Urothelium cell line (cell line): Measurements from ENCODE around the gene DSTYK.
"Not testable (repeated sequence)": the region's sequence is repeated elsewhere in the genome, so short reads cannot be mapped to it uniquely, and the experiment has no call there.

Source experiments
- DNase-seq: peaks from one replicate; pipeline ENCODE4 v3.0.0; 2011; ENCODE audit warnings: low spot score, mixed read lengths
- FAIRE-seq: peaks from 2 replicates; lab custom pipeline; 2011; peaks lifted over from hg19 to GRCh38; lab: Jason Lieb, UNC

DSTYK gene

DNA sequence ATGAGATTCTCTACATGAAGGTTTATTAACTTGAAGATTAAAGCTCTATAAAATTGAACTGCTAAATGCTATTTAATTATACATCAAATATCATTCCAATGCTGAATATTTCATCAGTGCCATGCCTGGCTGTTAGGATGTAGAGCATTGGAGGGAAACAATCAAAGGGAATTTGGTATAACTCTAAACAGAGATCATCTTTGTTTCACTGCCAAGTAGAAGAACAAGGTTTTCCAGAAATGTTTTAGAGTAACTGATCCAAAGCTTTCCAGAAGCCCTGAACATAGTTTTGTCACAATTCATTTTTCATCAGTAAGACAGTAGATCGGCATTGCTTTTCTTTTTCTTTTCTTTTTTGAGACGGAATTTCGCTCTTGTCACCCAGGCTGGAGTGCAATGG lies 5.9 kb upstream of the DSTYK start:
- no peak for FAIRE-seq
- DNase-seq = no peak

DNA sequence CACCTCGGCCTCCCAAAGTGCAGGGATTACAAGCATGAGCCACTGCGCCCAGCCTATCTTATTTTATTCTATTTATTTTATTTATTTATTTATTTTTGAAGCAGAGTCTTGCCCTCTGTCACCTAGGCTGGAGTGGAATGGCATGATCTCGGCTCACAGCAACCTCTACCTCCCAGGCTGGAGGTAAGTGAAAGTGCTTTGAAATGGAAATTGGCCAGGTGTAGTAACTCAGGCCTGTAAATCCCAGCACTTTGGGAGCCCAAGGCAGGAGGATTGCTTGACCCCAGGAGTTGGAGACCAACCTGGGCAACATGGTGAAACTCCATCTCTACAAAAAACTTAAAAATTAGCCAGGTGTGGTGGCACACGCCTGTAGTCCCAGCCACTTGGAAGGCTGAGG lies 5.1 kb upstream of the DSTYK start:
- FAIRE-seq = no peak
- no peak for DNase-seq

DNA sequence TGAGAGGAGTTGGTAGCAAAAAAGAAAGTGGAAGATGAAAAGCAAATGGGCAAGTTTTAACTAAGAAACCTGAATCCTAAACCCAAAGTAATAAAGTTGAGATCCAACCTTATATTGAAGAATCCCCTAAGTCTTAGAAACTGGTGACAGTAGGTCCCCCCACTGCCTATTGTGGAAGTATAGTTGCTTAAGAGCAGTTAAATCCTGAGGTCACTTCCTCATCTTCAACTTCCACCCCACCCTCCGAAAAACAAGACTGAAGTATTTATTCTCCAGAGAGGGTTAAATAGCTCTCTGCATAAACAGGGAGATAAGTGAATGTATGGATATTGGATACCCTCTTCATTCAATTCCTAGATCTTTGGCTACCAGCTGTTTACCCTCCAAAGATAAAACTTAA lies 3.3 kb upstream of the DSTYK start:
- DNase-seq = no peak
- no peak for FAIRE-seq

DNA sequence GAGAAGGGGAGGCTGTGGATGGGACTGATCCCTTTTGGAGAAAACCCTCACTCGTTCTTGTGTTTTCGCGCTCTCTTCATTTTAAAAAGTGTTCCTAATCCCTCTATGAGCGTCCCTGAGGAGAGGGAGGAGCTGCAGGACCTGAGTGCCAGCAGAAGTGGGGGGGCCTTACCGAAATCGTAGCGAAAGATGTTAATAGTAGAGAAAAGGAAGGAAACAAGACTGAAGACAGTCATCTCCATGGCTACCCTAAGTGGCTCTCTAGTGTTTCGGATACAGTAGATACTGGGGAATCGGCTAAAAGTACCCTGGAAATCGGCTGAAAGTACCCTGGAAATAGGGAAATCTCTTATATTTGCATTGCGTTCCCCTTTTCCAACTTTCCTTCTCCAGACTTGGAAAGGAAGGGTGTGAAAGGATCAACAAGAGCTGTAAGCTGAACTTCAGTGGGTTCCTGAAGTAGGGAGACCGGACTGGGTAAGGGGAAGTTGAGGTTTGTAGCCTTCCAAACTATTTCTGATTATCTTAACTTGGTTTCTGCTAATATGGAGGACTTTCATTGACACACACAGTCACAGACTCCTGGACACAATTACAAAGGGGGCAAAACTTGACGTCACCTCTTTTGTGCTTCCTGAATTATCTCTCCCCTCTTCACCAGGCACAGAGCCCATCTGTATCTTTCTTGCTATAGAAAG lies 486 bp upstream of the DSTYK start:
- no peak for DNase-seq
- FAIRE-seq = no peak

DNA sequence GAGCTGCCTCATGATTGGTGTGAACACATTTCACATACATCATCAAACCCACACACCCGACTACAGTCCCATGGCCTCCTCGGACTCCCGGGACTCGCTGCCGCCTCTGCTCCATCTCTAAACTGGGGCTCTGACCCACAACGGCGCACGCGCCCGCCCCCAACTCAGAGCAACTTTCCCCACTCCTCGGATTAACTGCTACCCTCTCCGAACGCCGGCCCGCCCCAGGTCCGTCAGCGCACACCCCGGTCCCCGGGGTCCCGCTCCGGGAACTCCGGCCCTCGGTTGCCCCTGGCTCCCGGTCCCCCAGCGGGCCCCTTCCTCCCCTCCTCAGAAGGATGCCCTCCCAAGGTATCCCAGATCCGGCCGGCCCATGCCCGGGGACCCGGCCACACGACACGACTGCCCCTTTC lies 740 bp downstream of the DSTYK start:
- FAIRE-seq (no peak), DNase-seq (no peak)

DNA sequence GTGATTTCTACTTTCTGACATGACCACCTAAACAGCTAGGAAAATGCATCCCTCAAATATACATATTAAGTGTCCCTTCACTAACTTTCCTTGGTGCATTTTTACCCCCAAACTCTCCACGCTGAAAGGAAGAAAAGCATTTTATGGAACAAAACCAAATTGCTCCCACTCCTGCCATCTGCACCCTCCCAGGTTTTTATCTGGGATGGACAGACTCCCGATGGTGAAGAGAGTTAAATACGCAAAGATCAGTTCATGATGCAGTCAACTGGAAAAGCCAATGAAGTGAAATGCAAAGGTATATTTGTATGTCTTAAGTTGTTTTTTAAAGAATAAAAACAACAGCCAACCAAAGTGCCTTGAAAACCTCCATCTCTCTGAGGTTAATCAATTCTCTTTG lies 2.7 kb downstream of the DSTYK start:
- no peak for DNase-seq
- FAIRE-seq = no peak

DNA sequence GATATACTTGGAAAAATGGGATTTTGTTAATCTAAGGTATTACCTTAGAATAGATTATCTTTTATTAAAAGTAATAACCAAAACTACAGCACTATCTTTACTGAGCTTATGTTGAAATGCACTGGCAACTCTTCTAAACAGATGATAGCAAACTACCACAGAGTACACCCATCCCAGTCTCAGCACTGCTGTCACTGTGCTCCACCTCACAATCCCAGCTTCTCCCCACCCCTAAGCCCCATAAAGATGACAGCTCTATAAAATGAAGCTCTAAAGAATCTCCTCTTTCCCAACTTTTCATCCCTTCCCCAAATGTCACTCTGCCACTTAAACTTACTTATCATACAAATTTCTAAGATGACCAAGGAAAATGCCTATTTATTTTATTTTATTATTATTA lies 6.4 kb downstream of the DSTYK start:
- FAIRE-seq (no peak), DNase-seq (no peak)

DNA sequence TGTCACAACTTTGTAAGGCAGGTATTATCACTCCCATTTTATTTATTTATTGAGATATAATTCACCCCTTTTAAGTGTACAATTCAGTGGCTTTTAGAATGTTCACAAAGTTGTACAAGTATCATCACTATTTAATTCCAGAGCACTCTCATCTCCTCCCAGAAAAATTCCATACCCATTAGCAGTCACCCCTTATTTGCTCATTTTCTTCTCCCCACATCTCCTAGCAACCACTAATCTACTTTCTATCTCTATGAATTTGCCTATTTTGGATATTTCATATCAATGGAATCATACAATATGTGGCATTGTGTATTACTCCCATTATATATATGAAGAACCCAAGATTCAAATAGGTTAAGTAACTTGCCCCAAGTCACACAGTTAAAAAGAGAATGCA lies 7.0 kb downstream of the DSTYK start:
- DNase-seq = no peak
- no peak for FAIRE-seq

DNA sequence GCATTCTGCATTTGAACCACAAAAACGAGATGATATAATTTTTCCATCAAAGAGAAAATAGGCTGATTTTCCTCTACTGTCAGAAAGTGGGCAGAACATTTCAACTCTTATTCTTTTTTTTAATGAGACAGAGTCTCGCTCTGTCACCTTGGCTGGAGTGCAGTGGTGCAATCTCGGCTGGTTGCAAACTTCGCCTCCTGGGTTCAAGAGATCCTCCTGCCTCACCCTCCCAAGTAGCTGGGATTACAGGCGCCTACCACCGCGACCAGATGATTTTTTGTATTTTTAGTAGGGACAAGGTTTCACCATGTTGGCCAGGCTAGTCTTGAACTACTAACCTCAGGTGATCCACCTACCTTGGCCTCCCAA lies 11.6 kb downstream of the DSTYK start:
- no peak for DNase-seq
- FAIRE-seq = no peak

DNA sequence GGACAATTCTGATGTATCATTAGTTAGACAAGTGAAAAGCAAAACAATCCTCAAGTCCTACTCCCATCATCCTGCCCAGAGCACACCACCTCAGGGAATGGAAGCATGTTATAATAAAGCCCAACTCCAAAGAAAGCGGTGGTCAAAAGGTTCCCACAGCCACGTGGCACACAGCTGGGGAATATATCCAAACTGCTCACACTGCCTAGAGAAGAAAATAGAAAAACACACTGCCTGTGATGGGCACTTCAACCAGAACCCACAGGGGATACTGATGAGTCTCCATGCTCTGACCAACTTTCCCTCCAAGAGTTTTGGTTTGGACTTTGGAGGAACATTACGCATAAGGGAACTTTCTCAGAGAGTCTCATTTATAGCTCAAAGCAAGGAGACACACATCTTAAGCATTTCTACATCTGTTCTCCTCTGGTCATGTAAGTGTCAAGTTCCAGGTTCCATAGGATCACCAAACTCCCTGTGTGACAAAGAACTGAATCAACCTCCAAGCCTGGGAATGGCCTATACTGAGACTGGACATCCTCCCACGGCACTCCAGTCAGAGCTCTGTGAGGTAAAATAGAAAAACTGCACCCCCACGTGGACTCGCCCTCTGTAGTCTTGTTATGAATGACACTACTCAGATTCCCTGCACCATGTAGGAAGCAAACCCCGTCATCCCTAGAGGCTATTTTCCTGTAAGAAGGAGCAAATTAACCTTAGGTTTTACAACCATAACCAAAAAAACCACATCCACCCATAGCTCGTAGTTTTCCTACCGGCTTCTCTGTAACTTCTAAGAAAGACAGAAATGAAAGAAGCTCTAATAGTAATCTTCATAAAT lies 12.2 kb downstream of the DSTYK start:
- DNase-seq (no peak), FAIRE-seq (no peak)

DNA sequence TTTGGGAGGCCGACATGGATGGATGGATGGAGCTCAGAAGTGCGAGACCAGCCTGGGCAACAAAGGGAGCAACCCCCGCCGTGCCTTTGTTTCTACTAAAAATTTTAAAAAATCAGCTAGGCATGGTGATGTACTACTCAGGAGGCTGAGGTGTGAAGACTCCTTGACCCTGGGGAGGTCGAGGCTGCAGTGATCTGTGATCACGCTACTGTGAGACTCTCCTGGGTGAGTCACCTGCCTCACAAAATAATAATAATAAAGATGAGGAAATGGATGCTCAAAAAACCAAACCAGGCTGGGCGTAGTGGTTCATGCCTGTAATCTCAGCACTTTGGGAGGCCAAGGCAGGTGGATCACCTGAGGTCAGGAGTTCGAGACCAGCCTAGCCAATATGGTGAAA lies 19.2 kb downstream of the DSTYK start:
- no peak for FAIRE-seq
- no peak for DNase-seq

DNA sequence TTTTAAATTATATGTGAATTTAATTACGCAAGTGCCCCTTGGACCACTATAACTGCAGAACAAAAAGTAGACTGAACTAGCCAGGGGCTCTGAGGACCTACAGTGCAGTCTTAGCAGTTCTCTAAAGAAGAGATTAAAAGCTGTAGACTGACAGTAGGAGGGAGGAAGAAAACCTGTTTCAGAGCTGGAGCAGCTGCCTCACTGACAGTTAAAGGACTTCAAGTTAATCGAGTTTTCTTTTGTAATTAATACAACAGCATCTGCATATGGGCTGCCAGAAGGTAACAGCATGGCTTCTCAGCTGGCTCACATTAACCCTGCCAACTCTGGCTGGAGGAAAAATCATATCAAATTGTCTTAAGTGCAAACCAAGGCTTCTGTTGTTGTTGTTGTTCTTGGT lies 19.9 kb downstream of the DSTYK start:
- no peak for DNase-seq
- FAIRE-seq = no peak

DNA sequence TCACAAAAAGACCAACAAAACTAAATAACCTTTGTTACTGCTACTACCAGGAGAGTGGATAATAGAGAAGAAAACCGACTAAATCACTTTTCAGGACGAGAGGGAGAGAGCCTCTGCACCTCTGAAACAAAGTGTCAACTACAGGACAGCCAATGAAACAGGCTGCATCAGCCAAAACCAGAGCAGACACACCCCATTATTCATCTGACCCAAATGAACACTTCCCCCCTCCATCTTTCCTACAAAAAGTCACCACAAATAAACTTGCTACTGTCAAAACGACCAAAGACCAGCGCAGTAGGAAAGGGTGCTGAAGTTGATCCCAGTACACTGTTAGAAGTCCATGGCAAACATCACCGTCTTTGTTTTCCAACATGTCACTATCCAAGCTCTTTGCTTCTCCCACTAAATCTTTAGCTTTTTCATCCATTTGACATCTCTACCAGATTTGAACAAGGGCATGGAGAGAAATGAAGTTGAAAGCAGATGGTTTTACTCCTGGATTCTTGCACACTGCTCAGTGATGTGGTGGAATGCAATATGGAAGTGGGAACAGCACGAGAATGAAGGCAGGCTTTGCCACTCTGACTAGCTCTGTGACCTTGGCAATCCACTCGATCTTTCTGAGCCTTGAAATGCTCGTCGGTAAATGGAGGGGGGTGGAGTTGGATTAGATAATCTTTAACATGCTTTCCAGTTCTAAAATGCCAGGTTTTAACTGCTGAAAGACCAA lies 20.5 kb downstream of the DSTYK start:
- FAIRE-seq = no peak
- DNase-seq = no peak

DNA sequence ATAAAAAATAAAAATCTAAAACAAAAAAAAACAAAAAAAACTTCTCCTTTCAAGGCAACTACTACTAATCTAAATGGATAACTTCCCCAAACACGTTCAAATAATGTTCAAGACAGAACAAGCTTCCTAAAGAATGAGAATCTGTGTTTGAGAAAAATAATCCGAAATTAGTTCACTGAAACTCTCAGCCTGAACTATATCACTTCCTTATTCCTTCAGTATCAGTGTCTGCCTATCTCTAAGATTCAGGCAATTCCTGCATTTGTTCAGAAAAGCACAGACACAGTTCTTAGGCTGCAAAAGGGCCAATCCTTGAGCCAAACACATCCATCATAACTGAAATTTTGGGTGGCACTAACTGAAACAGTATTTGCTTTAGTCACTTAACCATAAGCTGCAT lies 22.4 kb downstream of the DSTYK start:
- FAIRE-seq (no peak), DNase-seq (no peak)

DNA sequence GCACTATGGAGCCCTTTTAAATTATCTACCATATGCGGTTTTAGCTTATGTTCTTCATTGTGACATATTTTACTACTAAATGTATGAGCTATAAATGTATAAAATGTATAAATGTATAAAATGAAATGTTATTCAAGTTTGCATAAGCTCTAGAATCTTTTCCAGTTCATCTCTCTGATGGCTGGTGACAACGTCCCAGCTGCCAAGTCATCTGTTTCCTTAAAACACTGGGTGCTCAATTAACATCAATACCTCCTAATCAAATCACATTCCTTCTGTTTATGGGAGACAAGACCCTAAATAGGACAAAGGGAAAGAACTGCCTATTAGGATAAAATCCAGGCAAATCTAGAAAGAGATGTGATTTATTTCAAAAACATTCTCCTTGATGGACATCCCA lies 22.9 kb downstream of the DSTYK start:
- FAIRE-seq (no peak), DNase-seq (no peak)

DNA sequence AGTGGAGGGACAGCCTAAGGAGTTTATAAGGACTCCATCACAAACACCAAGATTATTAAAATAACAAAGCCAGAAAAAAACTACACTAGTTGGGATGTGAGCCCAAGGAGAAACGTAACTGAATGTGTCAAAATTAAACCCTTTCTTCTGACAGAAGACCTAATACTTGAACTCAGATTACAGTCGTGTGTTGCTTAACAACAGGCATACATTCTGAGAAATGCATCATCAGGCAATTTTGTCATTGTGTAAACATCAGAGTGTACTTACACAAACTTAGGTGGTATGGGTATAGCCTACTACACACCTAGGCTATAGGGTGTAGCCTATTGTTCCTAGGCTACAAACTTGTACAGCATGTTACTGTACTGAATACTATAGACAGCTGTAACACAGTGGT lies 23.4 kb downstream of the DSTYK start:
- DNase-seq = no peak
- FAIRE-seq = no peak

DNA sequence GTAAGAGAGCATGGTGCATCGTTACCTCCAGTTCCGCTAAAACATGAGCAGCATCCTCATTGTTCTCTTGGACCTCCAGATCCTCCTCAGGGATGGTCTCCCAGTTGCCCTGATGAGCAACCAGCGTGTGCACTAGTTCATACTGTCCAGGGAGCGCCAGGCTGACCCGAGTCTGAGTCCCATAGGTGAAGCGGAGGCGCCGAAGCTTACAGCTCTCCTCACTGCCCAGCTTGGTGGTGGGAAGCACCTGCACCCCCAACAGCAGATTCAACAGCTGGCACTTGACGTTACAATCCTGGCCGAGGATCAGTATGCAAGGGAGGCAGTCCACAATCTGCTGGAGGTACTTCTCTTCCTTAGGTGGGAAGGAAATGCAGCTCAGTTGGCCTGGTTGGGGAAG lies 24.1 kb downstream of the DSTYK start:
- no peak for FAIRE-seq
- DNase-seq = no peak

DNA sequence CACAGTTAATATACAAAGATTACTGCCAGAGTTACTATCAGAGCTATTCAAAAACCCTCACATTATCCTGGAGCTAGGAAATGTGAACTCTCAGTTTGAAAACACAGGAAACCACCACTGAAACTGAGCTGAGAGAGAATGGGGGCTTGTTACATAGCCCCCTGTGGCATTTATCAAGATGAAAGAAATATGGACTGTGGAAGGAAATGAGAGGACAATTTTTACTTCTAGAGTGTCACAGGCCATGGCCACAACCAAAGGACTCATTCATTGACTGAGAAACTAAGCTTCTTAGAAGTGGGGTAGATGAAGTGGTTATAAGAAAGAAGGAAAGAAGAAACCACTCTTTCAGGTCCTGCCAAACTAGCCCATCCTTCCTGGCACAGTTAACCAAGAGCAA lies 25.3 kb downstream of the DSTYK start:
- FAIRE-seq (no peak), DNase-seq (no peak)

DNA sequence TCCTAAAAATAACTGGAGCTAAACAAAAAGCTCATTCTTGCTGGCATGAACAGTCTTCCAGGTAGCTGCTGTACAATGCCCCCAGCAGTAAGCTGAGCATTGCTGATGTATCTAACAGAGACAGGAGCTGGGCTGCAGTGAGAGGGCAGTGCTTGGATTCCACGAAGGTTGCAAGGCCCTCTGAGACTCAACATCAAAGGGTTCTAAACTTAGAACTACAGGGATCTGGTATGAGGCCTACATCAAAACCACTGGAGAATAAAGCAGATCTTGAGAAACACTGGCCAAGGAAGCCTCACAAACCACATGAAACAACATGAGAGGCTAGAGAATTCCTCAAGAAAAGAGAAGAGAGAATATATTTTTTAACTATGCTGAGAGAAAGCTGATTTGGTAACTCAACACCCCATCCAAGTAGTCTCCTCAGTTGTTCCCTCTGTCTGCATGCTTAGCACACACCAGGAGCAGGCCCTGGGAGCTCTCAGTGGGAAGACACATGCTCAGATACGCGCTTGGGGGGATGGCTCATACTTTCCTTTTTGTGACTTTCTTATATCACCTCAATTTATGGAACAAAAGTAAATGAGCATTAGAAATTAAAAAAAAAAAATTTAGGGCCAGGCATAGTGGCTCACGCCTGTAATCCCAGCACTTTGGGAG lies 27.7 kb downstream of the DSTYK start:
- no peak for DNase-seq
- FAIRE-seq = no peak

DNA sequence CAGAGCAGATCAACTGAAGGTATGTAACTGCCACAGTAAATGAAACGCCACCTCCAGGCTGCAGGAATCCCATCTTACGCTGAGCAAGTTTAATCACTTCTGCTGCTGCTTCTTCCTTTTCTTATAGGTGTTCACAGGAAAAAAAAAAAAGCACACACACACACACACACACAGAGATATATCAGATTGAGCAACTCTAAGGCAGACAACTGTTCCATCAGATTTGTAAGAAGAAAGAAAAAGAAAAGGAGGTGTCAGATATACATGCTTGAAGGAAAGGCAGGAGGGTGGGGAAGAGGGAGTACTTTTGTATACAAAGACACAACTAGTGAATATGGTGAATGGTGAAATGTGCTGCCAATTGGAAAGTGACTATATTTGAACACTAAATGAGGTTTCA lies 28.6 kb downstream of the DSTYK start:
- no peak for FAIRE-seq
- no peak for DNase-seq

DNA sequence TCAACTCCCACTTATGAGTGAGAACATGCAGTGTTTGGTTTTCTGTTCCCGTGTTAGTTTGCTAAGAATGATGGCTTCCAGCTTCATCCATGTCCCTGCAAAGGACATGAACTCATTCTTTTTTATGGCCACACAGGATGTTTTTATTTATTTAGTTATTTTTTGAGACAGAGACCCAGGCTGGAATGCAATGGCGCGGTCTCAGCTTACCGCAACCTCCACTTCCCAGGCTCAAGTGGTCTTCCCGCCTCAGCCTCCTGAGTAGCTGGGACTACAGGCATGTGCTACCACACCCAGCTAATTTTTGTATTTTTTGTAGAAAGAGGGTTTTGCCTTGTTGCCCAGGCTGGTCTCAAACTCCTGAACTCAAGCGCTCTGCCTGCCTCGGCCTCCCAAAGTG lies 31.2 kb downstream of the DSTYK start:
- not testable (repeated sequence) for DNase-seq, FAIRE-seq
